GM19193 (cell line): ENCODE results near the gene MAPK8IP3.

Experiments
- POLR2A ChIP-seq: IDR thresholded peaks from 4 replicates; pipeline ENCODE4 v1.6.1; 2011; ENCODE audit not compliant: insufficient read depth, insufficient read length; ENCODE audit errors: extremely low read depth

MAPK8IP3 gene

GRCh38 chr16:1808691-1809090, 102.7 kb downstream of the MAPK8IP3 start:
- TF ChIP-seq POLR2A, result no peak

- TF ChIP-seq POLR2A, result no peak
These were observed 103.3 kb downstream of the MAPK8IP3 start for GRCh38 chr16:1809281-1809801.

- no peak for TF ChIP-seq POLR2A
These were observed 104.1 kb downstream of the MAPK8IP3 start for GRCh38 chr16:1810106-1810505.

GRCh38 chr16:1810536-1810935, 104.5 kb downstream of the MAPK8IP3 start:
- no peak for TF ChIP-seq POLR2A

GRCh38 chr16:1812732-1813163, 106.8 kb downstream of the MAPK8IP3 start:
- TF ChIP-seq POLR2A, result no peak

GRCh38 chr16:1815461-1815860, 109.5 kb downstream of the MAPK8IP3 start:
- no peak for TF ChIP-seq POLR2A

- no peak for TF ChIP-seq POLR2A
These were observed 110.6 kb downstream of the MAPK8IP3 start for GRCh38 chr16:1816396-1817275.

- no peak for TF ChIP-seq POLR2A
These were observed 111.2 kb downstream of the MAPK8IP3 start for GRCh38 chr16:1817276-1817589.

GRCh38 chr16:1817716-1818115, 111.7 kb downstream of the MAPK8IP3 start:
- TF ChIP-seq POLR2A, result no peak

- TF ChIP-seq POLR2A, result no peak
These were observed 112.3 kb downstream of the MAPK8IP3 start for GRCh38 chr16:1818204-1818872.

GRCh38 chr16:1818873-1819525, 113.0 kb downstream of the MAPK8IP3 start:
- TF ChIP-seq POLR2A, result no peak

- TF ChIP-seq POLR2A, result no peak
These were observed 113.6 kb downstream of the MAPK8IP3 start for GRCh38 chr16:1819611-1820010.
